Tibial nerve (tissue), 4 donors: ENCODE data around the gene BCAN. TPM values are rescaled to one million over a fixed set of nuclear protein-coding genes. Genes with fewer than 3 reads are reported as not detected.

Source experiments
- DNase-seq, 2 donors: peaks; one replicate each; pipeline ENCODE4 v3.0.0-alpha.2; 2019; ENCODE audit warnings: low spot score in 2 of 2
- H3K27ac ChIP-seq, 4 donors: fragments of 200-600 bp; sonication (generic) in 3 of 4; one replicate each; pipeline ENCODE4 v1.5.1; 2017 to 2019; ENCODE audit warnings: mild to moderate bottlenecking in 1 of 4
- H3K27me3 ChIP-seq, 2 donors: fragments of 200-600 bp; sonication (generic) in 1 of 2; one replicate each; pipeline versions ENCODE4 v1.5.1 to v1.6.0; 2017 to 2019
- H3K36me3 ChIP-seq, 3 donors: fragments of 200-600 bp; sonication (generic); one replicate each; pipeline ENCODE4 v1.5.1; 2018 to 2019
- H3K4me1 ChIP-seq, 4 donors: fragments of 200-600 bp; sonication (generic) in 3 of 4; one replicate each; pipeline ENCODE4 v1.5.1; 2017 to 2019
- H3K4me3 ChIP-seq, 4 donors: fragments of 200-600 bp; sonication (generic) in 3 of 4; one replicate each; pipeline ENCODE4 v1.5.1; 2017 to 2019; ENCODE audit warnings: mild to moderate bottlenecking in 1 of 4, moderate library complexity in 1 of 4
- H3K9me3 ChIP-seq, 4 donors: fragments of 200-600 bp; sonication (generic) in 3 of 4; one replicate each; pipeline ENCODE4 v1.5.1; 2017 to 2019
- EP300 ChIP-seq, 2 donors: sonication (generic); formaldehyde crosslinking; IDR thresholded peaks; one replicate each; pipeline ENCODE4 v1.6.1; 2017; ENCODE audit warnings: antibody characterized with exemption in 2 of 2, mild to moderate bottlenecking in 1 of 2
- POLR2A ChIP-seq, 2 donors: fragments of 450-650 bp; IDR thresholded peaks; one replicate each; pipeline ENCODE4 v1.6.1; 2017; ENCODE audit warnings: antibody characterized with exemption in 2 of 2, mild to moderate bottlenecking in 2 of 2, moderate library complexity in 2 of 2
- WGBS, 2 donors: methylation state at CpG; one replicate each; pipeline ENCODE4 v1.1.5; 2018; 5-methylcytosine and 5-hydroxymethylcytosine counted together
- total RNA-seq, 4 donors: library from RNA; depleted of rRNA; stranded (reverse); fragments of >200 nt; gene quantifications; one replicate each; pipeline ENCODE4 v1.1.0, GENCODE V29; 2016
- TF ChIP-seq, protein P1 (sequence below), 5 experiments: fragments of 200-600 bp in 3 of 5; fragments of 450-650 bp in 2 of 5; sonication (generic) in 3 of 5; IDR thresholded peaks; one replicate each; pipeline ENCODE4 v1.5.1; 2016 to 2019; ENCODE audit warnings: antibody characterized with exemption in 5 of 5, mild to moderate bottlenecking in 3 of 5, moderate library complexity in 2 of 5

Gene BCAN
- total RNA-seq, 4 donors from 2014 or later: not detected

DNA sequence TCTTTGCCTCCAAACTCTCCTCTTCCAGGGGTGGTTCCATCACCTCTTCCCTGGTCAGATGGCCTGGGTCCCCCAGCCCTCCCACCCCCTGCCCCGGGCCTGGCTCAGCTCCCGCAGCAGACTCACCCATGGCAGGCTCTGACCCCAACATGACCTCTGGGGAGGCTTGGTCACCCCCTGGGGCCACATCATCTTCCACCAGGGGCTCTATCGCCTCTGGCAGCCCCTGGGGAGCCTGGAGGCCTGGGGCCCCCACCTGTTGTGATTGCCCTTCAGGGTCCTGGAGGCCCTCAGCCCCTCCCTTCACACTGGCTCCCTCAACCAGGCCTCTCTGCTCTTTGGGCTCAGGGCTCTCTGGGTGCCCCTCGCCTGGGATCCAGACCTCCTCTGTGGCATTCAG lies 28.9 kb downstream of the BCAN start:
- TF ChIP-seq POLR2A (IDR thresholded peaks at IDR 0.05) (no peak), EP300 (IDR thresholded peaks at IDR 0.05) (no peak)
- TF ChIP-seq, protein P1, sequence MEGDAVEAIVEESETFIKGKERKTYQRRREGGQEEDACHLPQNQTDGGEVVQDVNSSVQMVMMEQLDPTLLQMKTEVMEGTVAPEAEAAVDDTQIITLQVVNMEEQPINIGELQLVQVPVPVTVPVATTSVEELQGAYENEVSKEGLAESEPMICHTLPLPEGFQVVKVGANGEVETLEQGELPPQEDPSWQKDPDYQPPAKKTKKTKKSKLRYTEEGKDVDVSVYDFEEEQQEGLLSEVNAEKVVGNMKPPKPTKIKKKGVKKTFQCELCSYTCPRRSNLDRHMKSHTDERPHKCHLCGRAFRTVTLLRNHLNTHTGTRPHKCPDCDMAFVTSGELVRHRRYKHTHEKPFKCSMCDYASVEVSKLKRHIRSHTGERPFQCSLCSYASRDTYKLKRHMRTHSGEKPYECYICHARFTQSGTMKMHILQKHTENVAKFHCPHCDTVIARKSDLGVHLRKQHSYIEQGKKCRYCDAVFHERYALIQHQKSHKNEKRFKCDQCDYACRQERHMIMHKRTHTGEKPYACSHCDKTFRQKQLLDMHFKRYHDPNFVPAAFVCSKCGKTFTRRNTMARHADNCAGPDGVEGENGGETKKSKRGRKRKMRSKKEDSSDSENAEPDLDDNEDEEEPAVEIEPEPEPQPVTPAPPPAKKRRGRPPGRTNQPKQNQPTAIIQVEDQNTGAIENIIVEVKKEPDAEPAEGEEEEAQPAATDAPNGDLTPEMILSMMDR (IDR thresholded peaks at IDR 0.05): no peak
- H3K27ac ChIP-seq: peak overlapping the region in 2 of 4 donors; percentile 84 to 94
- peaks cover 0 to 82% (median 39%) of the 10 kb centered on the region in 4 donors for H3K4me1 ChIP-seq

DNA sequence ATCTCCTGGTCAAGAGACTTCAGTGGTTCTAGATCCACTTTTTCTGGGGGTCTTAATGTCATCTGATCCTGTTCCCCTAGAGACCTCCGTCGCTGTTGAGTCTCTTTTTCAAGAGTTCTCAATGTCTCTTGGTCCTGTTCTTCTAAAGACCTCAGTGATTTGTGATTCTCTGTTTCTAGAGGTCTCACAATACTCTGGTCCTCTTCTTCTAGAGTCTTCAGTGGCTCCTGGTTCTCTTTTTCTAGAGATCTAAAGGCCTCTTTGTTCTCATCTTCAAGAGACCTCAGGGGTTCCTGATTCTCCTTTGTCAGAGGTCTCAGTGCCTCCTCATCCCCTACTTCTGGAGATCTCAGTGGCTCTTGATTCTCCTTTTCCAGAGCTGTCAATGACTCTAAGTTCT lies 29.9 kb downstream of the BCAN start:
- no peak for TF ChIP-seq POLR2A (IDR thresholded peaks at IDR 0.05)
- TF ChIP-seq, protein P1 (IDR thresholded peaks at IDR 0.05): no peak
- no peak for TF ChIP-seq EP300 (IDR thresholded peaks at IDR 0.05)
- peak overlapping the region in 1 of 4 donors; percentile 33 for H3K27ac ChIP-seq
- H3K27me3 ChIP-seq: peaks cover 0 to 1% of the 10 kb centered on the region in 2 donors
- H3K36me3 ChIP-seq: peaks cover 0 to 32% (median 0%) of the 10 kb centered on the region in 3 donors
- no peak overlapping the region for H3K4me3 ChIP-seq
- 94 to 95% methylated on average over 2 of the region's 2 CpGs for WGBS, 2 donors
- H3K9me3 ChIP-seq: no peaks in the 10 kb centered on the region
- DNase-seq: no peak
- peaks cover 0 to 82% (median 33%) of the 10 kb centered on the region in 4 donors for H3K4me1 ChIP-seq

More for the DNA sequence above, 28.9 kb downstream of the BCAN start:
- Histone ChIP-seq H3K27me3 (no peaks in the 10 kb centered on the region), H3K9me3 (no peaks in the 10 kb centered on the region), H3K4me3 (no peak overlapping the region), H3K36me3 (peaks cover 0 to 32% (median 0%) of the 10 kb centered on the region in 3 donors)
- WGBS, 2 donors: 58 to 72% methylated on average over 3 of the region's 4 CpGs
- DNase-seq: no peak

DNA sequence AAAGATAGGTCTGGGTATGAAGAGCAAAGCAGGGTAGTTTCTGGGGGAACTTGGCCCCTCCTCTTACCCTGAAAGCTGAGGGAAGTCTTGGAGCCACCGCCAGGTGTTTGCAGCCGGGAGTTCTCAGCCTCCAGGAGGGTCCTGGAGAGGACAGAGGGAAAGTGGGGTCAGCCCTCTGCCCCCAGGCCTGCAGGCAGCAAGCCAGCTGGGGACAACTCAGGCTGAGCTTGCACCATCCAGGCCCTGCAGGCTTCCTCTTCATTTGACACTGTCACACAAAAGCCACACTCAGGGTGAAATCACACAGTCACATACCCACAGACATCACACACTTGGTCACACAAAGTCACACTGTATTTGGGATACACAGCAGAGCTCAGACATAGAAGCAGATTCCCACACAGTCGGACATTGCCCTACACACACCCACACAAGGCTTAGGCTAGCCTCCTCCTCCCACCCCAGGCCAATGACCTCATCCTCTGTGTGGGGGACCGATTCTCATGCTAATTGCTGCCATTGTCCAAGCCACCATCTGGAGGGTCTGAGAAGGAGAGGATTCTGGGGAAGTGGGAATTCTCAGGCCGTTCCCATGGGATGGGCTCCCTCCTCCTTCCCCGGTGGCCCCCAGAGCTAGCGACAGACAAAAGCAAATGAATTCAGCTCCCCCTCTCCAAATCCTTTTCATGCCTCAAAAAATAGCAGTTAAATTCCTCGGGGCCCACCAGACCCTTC lies 31.6 kb downstream of the BCAN start:
- peaks cover 0 to 80% (median 29%) of the 10 kb centered on the region in 4 donors for H3K4me1 ChIP-seq
- peak overlapping the region in 3 of 4 donors; percentile 36 to 92 (median 91) for H3K27ac ChIP-seq
- H3K27me3 ChIP-seq: peaks cover 0 to 9% of the 10 kb centered on the region in 2 donors
- H3K9me3 ChIP-seq: no peaks in the 10 kb centered on the region
- TF ChIP-seq EP300 (IDR thresholded peaks at IDR 0.05): peak in 1 of 2 donors; percentile 8
- TF ChIP-seq, protein P1 (IDR thresholded peaks at IDR 0.05): no peak
- no peak for TF ChIP-seq POLR2A (IDR thresholded peaks at IDR 0.05)
- H3K36me3 ChIP-seq: peaks cover 0 to 32% (median 0%) of the 10 kb centered on the region in 3 donors
- H3K4me3 ChIP-seq: peak overlapping the region in 1 of 4 donors; percentile 68
- 30 to 32% methylated on average over 8 of the region's 8 CpGs for WGBS, 2 donors
- no peak for DNase-seq

DNA sequence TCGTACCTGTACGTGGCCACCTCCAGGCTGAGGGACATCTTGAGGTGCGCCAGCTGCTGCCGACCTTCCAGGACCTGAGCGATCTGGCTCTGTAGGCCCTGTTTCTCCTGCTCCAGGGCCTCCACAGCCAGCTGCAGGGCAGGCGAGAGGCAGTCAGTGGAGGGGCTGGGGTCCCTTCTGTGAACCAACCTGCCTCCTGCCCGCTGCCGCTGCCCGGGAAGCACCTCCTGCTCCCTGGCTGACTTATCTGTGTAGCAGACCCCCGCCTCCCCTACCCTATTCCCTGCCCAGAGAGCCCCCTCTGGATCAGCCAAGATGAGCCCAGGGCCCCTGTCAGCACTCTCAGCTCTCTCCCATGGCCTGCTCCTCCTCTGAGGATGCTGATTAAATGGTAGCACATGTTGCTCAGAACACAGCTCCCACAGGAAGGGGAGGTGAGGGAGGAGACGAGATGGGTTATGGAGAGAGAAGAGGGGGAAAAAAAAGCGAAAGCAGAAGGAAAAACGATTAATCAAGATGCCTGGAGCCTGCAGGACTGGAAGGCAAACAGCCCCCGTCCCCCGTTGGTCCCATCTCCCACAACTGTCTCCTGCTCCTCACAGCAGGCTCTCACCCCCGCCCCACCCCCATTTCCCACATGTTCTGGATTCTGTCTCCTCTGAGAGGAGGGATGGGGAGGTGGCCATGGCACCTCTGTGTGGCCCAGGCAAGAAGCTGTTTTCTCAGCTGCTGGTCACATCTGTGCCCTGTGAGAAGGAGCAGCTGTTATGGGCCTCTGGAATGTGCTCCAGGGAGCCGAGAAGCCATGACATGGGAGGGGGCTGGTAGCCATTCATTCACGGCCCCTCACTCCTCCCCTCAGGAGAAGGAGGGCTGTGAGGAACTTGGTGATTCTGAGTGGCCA lies 33.5 kb downstream of the BCAN start:
- Histone ChIP-seq H3K27ac (peak overlapping the region; percentile 23 to 92 (median 82)), H3K9me3 (no peaks in the 10 kb centered on the region), H3K27me3 (peaks cover 0 to 9% of the 10 kb centered on the region in 2 donors), H3K36me3 (peaks cover 0 to 32% (median 0%) of the 10 kb centered on the region in 3 donors), H3K4me3 (peak overlapping the region; percentile 36 to 68 (median 42)), H3K4me1 (peaks cover 0 to 63% (median 20%) of the 10 kb centered on the region in 4 donors)
- no peak for TF ChIP-seq EP300 (IDR thresholded peaks at IDR 0.05)
- no peak for TF ChIP-seq POLR2A (IDR thresholded peaks at IDR 0.05)
- TF ChIP-seq, protein P1 (IDR thresholded peaks at IDR 0.05): no peak
- no peak for DNase-seq
- WGBS, 2 donors: 42 to 51% methylated on average over 16 to 18 of the region's 18 CpGs
